Jurkat, Clone E6-1 (cell line): ENCODE results near the gene STING1.
A peak's percentile ranks its signal among the peaks of the same experiment; 100 is the strongest.
"Not testable (repeated sequence)": the region's sequence is repeated elsewhere in the genome, so short reads cannot be mapped to it uniquely, and the experiment has no call there.

Experiments
- DNase-seq: peaks from one replicate; pipeline ENCODE4 v3.0.0-alpha.2; 2011; ENCODE audit warnings: low read depth, low spot score
- H3K4me3 ChIP-seq: 2 replicates; pipeline ENCODE4 v1.5.1; 2011; ENCODE audit warnings: mild to moderate bottlenecking, low read length, control low read depth, moderate library complexity

STING1 gene

DNA sequence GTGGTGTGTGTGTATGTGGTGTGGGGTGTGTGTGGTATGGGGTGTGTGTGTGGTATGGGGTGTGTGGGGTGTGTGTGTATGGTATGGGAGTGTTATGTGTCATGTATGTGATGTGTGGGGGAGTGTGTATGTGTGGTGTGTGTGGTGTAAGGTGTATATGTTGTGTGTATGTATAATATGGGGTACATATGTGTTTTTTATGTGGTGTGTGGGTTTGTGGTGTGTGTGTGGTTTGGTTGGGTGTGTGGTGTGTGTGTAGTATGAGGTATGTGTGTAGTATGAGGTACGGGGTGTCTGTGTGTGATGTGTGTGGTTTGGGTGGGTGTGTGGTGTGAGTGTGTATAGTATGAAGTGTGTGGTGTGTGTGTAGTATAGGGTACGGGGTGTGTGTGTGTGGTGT, 31.4 kb downstream of the STING1 start:
- no peak for DNase-seq
- H3K4me3 ChIP-seq, result no peak overlapping the region

DNA sequence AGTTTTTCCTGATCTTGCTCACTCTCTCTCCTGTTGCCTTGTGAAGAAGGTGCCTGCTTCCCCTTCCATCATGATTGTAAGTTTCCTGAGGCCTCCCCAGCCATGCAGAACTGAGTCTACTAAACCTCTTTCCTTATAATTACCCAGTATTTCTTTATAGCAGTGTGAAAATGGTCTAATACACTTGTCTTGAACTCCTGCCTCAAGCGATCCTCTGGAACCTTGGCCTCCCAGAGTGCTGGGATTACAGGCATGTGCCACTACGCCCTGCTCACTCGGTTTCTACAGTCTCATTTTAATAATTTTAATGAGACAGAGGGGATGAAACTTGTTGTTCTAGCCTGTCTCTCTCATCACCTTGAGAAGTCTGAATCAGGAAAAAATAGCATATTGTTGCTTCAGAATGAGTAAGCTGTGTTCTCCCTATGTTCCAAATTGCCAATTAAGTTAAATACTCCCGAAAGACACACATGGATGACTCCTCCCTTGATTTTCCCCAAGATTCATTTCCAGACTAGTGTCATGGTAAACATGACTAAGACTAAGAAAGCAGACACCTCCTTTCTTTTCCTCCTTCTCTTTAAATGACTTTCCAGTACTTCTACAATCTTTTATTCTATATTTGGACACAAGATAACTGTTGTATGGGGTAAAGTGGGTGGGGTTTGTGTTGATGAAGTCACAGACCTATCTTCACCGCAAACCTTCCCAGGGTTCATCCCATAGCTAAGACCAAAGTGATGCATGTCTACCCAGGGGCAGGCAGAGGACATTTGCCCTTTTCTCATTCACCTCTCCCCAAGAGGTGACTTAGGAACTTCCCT, 35.4 kb downstream of the STING1 start:
- no peak for DNase-seq
- no peak overlapping the region for H3K4me3 ChIP-seq

DNA sequence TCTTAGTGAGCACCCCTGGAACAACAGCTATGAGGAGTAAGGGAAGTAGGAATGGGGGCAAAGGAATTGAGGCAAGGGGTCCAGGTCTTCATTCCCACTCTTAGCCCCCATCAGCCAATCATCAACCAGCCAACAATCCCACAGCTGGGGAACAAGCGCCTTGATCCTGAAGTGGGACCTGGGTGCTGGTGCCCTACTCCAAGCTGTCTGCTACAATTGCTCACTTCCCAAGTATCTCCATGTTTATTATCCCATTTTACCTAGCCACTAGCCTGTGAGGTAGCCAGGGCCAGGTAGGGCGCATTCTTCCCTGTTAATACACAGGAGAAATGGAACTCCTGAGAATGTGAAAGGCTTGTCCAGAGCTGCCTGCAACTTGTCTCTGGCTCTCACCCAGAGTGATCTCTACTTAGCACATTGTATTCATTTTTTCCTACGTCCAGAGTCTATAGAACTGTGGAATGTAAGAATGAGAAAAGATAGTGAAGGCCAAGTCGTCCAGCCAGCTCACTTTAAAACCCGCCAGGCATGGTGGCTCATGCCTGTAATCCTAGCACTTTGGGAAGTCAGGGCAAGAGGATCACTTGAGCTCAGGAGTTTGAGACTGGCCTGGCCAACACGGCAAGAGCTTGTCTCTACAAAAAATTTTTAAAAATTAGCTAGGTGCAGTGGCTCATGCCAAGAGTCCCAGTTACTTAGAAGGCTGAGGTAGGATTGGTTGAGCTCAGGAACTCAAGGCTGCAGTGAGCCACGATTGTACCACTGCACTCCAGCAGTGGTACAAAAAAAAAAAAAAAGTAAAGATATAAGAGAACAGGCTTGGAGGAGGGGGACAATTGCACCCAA, 37.0 kb downstream of the STING1 start:
- no peak for DNase-seq
- no peak overlapping the region for H3K4me3 ChIP-seq

DNA sequence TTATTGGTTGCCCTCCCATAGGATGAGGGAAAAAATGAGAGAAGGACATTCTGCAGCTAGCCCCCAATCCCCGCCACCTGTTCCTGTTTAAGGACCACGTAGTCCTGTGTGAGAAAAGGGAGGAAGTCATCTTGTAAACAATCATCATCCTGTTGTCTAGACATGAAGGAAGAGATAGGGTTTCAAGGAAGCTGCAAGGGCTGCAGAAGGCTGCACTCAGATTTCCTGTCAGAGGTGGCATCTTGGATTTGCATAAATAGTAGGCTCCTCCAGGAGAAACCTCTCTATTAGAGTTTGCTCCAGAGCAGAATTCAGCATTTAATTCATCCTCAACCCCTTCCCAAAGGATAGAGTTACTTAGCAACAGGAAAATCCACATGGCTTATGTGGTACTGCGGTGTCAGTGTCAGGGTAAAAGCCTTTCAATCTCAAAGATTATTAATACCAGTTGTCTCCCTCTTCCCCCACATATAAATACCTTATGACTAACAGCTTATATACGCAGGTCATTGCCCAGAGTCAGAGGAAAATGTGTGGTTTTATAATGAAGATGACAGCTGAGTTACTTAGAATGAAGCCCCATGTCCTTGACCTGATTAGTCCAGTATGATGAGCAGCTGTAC, 38.6 kb downstream of the STING1 start:
- DNase-seq, result no peak
- no peak overlapping the region for H3K4me3 ChIP-seq

DNA sequence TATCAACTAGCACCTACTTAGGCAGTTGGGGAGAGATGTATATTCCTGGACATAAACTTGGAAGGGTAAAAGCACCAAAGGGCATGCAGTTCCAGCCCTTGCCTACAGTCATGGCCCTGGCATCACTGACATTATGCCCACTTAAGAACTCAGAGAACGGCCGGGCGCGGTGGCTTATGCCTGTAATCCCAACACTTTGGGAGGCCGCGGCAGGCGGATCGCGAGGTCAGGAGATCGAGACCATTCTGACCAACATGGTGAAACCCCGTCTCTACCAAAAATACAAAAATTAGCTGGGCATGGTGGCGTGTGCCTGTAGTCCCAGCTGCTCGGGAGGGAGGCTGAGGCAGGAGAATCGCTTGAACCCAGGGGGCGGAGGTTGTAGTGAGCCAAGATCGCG, 42.1 kb downstream of the STING1 start:
- not testable (repeated sequence) for DNase-seq, H3K4me3 ChIP-seq

DNA sequence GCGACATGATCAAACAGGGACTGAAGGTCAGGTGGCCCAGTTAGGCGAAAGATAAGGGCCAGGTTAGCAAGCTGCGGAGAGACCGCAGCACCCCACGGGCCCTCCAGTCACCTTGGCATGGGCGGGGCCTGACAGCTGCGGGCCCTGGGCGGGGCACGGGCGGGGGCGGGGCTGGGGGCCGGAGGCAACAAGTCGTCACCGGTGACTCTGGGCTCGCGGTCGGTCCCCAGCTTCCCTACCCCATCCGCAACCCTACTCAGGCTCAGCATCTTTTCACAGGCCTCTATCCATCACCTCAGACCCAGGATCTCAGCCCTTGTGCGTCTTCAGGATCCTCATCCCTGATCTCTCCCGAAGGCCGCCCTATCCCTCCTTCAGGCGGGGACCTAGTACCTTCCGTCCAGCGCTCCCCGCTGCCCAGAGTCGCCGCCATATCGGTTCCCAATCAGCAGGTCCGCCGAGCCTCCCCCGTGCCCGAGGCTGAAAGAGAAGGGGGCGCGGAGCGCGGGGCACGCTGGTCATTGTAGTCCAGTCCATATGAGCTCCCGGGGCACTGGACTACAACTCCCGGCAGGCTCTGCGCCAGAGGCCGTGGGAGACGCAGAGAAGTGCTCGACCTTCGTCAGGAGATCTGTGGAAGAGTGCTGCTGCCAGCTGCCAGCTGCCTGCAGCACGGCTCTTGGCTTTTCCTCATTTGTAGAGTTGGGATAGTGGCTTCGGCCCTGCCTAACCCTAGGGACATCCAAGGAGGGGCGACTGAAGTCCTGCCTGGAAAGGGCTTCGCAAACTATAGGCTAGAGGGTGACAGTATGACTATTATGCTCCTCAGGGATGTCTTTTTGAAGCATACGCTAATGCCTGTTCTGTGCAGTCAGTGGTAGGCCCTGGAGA, 43.3 kb downstream of the STING1 start, which contains the start of gene DNAJC18:
Gene DNAJC18, minus strand, starts transcription at position 513 of the 891 bp plus-strand sequence. Its CDS starts 80 bp downstream, at position 433.
- DNase-seq, result peak; percentile 76

DNA sequence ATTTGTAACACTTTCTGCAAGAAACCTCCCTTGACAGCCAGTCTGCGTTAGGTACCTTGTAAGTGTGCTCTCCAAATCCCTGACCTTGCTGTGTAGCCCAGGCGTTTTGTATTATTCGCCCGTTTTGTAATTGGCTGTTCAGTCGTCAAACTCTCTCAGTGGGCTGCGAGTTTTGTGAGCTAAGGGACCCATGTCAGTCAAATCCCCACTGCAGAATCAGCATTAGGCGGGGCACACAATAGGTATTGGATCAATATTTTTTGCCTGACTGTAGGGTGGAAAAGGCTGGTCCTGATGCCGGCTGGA, 43.9 kb downstream of the STING1 start:
- no peak for DNase-seq
- H3K4me3 ChIP-seq, result peak overlapping the region; percentile 93

More for the DNA sequence above, 43.3 kb downstream of the STING1 start, which contains the start of gene DNAJC18:
- peak within 1 kb of the TSS; percentile 93 for H3K4me3 ChIP-seq

DNA sequence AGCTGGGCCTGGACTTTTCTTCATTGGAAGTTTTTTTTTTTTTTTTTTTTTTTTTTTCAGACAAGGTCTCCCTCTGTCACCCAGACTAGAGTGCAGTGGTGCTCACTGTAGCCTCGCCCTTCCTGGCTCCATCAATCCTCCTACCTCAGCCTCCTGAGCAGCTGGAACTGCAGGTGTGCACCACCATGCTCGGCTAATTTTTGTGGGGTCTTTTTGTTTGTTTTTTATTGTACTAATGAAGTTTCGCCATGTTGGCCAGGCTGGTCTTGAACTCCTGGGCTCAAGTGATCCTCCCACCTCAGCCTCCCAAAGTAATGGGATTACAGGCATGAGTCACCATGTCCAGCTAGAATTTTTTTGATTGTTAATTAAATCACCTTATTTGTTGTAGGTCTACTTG, 46.9 kb downstream of the STING1 start:
- no peak overlapping the region for H3K4me3 ChIP-seq
- no peak for DNase-seq

DNA sequence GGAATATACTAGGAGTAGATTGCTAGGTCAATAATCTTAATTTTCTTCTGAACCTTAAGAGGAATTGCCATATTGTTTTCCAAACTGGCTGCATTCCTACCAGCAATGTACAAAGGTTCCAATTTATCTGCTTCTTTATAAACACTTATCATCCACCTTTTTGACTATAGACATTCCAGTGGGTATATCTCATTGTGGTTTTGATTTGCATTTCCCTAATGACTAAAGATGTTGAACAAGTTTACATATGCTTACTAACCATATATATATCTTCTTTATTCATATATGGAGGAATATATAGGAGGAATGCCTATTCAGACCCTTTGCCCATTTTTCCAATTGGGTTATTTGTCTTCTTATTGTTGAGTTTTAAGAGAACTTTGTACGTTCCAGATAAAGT, 50.9 kb downstream of the STING1 start:
- DNase-seq, result no peak
- no peak overlapping the region for H3K4me3 ChIP-seq

DNA sequence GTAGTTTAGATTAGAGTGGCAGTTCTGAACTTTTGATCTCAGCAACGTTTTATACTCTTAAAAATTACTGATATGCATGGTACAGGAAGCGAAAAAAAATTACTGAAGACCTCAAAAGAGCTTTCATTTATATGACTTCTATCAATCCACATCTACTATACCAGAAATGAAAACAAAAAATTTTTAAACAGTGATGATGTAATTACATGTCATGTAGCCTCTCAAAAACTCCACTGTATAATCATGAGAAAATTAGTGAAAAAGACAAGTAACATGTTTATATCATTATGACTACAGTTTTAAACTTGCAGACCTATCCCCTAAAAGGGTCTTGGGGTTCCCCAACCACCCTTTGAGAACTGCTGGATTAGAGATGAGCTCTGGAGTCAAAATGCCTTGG, 52.5 kb downstream of the STING1 start:
- H3K4me3 ChIP-seq, result no peak overlapping the region
- no peak for DNase-seq

DNA sequence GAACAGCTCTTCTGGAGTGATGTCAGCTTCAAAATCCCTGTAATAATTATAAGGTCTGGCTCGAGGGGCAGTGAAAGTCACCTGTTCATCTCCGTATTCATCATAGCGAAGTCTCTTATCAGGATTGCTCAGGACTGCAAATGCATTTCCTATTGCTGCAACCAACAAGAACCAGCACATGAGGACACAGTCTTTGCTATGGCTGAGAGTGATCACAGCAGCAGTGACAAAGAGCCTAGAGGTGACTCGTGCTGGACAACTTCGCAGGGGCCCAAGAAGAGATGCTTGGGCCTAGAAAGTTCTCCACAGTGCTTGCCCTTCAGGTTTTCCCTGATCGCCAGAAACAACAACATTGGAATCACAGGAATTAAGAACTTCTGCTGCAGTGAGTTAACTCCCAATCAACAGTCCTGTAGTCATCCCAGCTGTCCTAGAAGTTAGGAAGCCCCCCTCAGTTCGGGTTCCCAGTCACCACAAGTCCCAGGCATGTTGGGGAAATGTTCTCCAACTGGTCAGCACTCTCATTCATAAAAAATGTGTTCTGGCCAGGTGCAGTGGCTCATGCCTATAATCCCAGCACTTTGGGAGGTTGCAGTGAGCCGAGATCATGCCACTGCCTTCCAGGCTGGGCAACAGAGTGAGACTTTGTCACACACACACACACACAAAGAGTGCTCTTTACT, 56.2 kb downstream of the STING1 start:
- DNase-seq, result no peak
- no peak overlapping the region for H3K4me3 ChIP-seq
